ENCODE results near the gene SOCS3.
A peak's percentile ranks its signal among the peaks of the same experiment; 100 is the strongest.

Gene SOCS3

GRCh38 chr17:78390241-78391050 lies 30.6 kb upstream of the SOCS3 start:
- DNase-seq, result no peak

- peak; percentile 20 for DNase-seq
Measured at GRCh38 chr17:78387977-78388941, 28.4 kb upstream of the SOCS3 start.

- DNase-seq, result no peak
Measured at GRCh38 chr17:78384479-78385175, 24.8 kb upstream of the SOCS3 start.

GRCh38 chr17:78383725-78384471 lies 24.0 kb upstream of the SOCS3 start:
- peak; percentile 34 for DNase-seq

- peak; percentile 66 for DNase-seq
Measured at GRCh38 chr17:78381601-78382232, 21.8 kb upstream of the SOCS3 start.

GRCh38 chr17:78380370-78380769 lies 20.5 kb upstream of the SOCS3 start:
- DNase-seq, result no peak

GRCh38 chr17:78379131-78379491 lies 19.2 kb upstream of the SOCS3 start:
- DNase-seq, result no peak

GRCh38 chr17:78378225-78379130 lies 18.6 kb upstream of the SOCS3 start, which contains the start of gene PGS1:
Gene PGS1 (plus strand): TSS chr17:78378649. CDS start chr17:78378666, 17 bp downstream.
- DNase-seq, result peak; percentile 83

GRCh38 chr17:78377858-78378224 lies 18.0 kb upstream of the SOCS3 start:
- DNase-seq, result no peak

- DNase-seq, result no peak
Measured at GRCh38 chr17:78376161-78376560, 16.3 kb upstream of the SOCS3 start.

GRCh38 chr17:78375401-78376151 lies 15.7 kb upstream of the SOCS3 start:
- no peak for DNase-seq

- DNase-seq, result no peak
Measured at GRCh38 chr17:78374631-78375274, 14.9 kb upstream of the SOCS3 start.

GRCh38 chr17:78374189-78374588 lies 14.3 kb upstream of the SOCS3 start:
- no peak for DNase-seq

GRCh38 chr17:78372841-78373240 lies 13.0 kb upstream of the SOCS3 start:
- no peak for DNase-seq

GRCh38 chr17:78371056-78371455 lies 11.2 kb upstream of the SOCS3 start:
- no peak for DNase-seq

GRCh38 chr17:78369791-78370381 lies 10.0 kb upstream of the SOCS3 start:
- DNase-seq, result no peak

- no peak for DNase-seq
Measured at GRCh38 chr17:78368854-78369495, 9.1 kb upstream of the SOCS3 start.

- DNase-seq, result no peak
Measured at GRCh38 chr17:78368348-78368747, 8.5 kb upstream of the SOCS3 start.

GRCh38 chr17:78367193-78367592 lies 7.3 kb upstream of the SOCS3 start:
- DNase-seq, result no peak
